Fibroblast of villous mesenchyme (primary cell): ENCODE data around the gene CXCR6. TPM values are rescaled to one million over a fixed set of nuclear protein-coding genes. Genes with fewer than 3 reads are reported as not detected.
A peak's percentile ranks its signal among the peaks of the same experiment; 100 is the strongest.

ENCODE experiments used
- DNase-seq: peaks from one replicate; pipeline ENCODE4 v3.0.0-alpha.2; 2010; ENCODE audit warnings: low read depth
- H3K4me3 ChIP-seq: 2 replicates; pipeline ENCODE4 v1.5.1; 2011; ENCODE audit warnings: low read depth, mild to moderate bottlenecking, low read length
- CTCF ChIP-seq: IDR thresholded peaks from 2 replicates; pipeline ENCODE4 v1.5.1; 2012; ENCODE audit warnings: low read depth, mild to moderate bottlenecking, low read length; ENCODE audit not compliant: insufficient read depth
- total RNA-seq: library from RNA; depleted of rRNA; stranded (reverse); fragments of >200 nt; gene quantifications from 2 replicates; pipeline ENCODE4 v1.2.3, GENCODE V29; 2012

The CXCR6 gene
- total RNA-seq, 1 donor = under 0.01 TPM

GRCh38 chr3:45940004-45940780 is 3.1 kb upstream of the CXCR6 start:
- no peak for TF ChIP-seq CTCF
- no peak overlapping the region for H3K4me3 ChIP-seq
- no peak for DNase-seq

DNA sequence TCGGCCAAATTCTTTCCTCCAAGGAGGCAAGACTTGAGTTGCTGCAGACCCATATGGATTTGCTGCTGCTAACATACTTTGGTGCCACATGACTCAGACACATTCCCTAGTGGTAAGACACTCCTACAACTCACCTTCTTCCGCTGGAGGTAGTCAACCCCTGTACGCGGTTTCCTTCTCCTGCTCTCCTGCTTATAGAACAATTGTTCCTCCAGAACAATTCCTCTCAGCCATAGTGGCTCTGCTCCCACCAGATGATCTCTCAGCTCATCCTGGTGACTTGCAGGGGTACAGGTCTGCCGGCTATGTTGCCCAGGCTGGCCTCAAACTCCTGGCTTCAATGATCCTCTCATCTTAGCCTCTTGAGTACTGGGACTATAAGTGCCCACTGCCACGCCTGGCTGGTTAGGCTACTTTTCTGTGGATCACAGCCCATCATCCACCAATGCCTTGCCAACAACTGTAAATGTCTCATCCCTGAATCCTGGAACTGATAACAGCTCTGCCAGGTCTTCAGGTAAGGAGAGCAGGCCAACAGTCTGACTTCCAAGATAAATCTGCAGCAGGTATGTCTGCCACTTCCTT is 2.4 kb upstream of the CXCR6 start:
- H3K4me3 ChIP-seq = no peak overlapping the region
- TF ChIP-seq CTCF = no peak

GRCh38 chr3:45942051-45942825 is 1.0 kb upstream of the CXCR6 start:
- no peak overlapping the region for H3K4me3 ChIP-seq
- DNase-seq = peak; percentile 95
- TF ChIP-seq CTCF = no peak

More for the DNA sequence above, 2.4 kb upstream of the CXCR6 start:
- no peak for DNase-seq

DNA sequence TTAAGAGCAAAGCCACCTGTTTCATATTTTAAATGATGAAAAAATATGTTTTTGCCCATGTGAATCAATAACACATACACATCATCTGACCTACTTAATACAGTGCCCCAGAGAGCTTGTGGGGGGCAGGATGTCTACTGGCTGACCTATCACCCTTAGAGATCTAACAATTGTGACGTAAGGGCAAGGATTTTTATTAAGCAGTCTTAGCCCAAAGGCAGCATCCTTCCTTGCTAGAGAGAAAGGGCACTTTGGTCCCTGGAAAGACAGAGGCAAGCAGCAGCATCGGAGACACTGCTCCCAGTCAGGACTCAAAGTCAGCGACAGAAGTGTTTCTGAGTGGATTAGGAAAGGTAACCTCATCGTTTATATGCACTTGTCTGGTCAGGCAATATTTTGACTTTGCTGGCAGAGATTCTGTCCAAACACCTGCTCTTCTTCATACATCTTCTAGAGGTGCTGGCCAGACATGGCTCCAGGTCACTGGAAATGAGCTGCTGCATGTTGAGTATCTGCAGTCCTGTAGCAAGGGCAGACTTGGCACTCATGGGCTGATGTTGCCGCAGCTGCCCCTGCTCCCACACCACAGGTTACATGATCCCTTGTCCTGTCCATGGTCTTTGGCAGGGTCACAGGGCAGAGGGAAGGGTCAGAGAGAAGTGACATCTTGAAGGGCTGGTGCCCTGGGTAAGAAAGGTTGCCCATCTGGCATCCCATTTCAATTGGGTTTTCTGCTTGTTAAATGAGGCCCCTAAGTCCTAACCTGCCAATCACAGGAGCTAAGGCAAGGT is 1.8 kb downstream of the CXCR6 start:
- no peak overlapping the region for H3K4me3 ChIP-seq
- DNase-seq = no peak
- no peak for TF ChIP-seq CTCF

DNA sequence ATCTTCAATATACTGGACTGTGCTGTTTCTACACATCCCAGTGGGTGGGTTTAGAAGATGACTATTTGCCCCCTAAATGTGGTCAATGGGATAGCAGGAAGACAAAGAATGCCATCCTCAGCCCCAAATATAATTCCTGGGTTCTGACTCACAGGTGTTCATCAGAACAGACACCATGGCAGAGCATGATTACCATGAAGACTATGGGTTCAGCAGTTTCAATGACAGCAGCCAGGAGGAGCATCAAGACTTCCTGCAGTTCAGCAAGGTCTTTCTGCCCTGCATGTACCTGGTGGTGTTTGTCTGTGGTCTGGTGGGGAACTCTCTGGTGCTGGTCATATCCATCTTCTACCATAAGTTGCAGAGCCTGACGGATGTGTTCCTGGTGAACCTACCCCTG is 3.0 kb downstream of the CXCR6 start:
- no peak for DNase-seq
- H3K4me3 ChIP-seq = no peak overlapping the region
- no peak for TF ChIP-seq CTCF

DNA sequence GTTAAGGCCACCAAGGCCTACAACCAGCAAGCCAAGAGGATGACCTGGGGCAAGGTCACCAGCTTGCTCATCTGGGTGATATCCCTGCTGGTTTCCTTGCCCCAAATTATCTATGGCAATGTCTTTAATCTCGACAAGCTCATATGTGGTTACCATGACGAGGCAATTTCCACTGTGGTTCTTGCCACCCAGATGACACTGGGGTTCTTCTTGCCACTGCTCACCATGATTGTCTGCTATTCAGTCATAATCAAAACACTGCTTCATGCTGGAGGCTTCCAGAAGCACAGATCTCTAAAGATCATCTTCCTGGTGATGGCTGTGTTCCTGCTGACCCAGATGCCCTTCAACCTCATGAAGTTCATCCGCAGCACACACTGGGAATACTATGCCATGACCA is 3.6 kb downstream of the CXCR6 start:
- no peak for TF ChIP-seq CTCF
- H3K4me3 ChIP-seq = no peak overlapping the region
- no peak for DNase-seq
